ENCODE data around the gene NXPE1.

DNA sequence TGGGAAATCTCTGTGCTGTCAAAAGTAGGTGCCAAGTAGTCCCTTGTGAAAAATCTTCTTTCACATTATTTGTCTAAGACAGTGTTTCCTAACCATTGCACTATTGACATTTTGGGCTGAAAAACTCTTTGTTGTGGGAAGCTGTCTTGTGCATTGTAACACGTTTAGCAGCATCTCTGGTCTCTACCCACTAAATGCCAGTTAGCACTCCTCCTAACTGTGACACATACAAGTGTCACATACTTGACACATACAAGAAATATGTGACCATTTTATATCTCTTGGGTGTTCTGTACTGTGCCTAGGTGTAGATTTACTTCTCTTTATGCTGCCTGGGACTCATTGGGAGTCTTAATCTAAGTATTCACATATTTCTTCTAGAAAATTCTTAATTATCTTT is 57.8 kb downstream of the NXPE1 start:
- TF ChIP-seq, protein P1, sequence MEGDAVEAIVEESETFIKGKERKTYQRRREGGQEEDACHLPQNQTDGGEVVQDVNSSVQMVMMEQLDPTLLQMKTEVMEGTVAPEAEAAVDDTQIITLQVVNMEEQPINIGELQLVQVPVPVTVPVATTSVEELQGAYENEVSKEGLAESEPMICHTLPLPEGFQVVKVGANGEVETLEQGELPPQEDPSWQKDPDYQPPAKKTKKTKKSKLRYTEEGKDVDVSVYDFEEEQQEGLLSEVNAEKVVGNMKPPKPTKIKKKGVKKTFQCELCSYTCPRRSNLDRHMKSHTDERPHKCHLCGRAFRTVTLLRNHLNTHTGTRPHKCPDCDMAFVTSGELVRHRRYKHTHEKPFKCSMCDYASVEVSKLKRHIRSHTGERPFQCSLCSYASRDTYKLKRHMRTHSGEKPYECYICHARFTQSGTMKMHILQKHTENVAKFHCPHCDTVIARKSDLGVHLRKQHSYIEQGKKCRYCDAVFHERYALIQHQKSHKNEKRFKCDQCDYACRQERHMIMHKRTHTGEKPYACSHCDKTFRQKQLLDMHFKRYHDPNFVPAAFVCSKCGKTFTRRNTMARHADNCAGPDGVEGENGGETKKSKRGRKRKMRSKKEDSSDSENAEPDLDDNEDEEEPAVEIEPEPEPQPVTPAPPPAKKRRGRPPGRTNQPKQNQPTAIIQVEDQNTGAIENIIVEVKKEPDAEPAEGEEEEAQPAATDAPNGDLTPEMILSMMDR (IDR thresholded peaks at IDR 0.05), result no peak
- no peak for TF ChIP-seq POLR2A (IDR thresholded peaks at IDR 0.05)

All from right lobe of liver (tissue), 4 donors.